H1 (cell line): ENCODE measurements around the gene NHEJ1. TPM values are rescaled to one million over a fixed set of nuclear protein-coding genes. Genes with fewer than 3 reads are reported as not detected.
A peak's percentile ranks its signal among the peaks of the same experiment; 100 is the strongest.

Experiments used
- CTCF ChIA-PET: fragments of 300-600 bp; sonication (Branson Sonifier 250); formaldehyde crosslinking; loops from one replicate; lab custom pipeline; 2021; ENCODE audit not compliant: partially characterized antibody; lab: Charles Lee
- POLR2A ChIA-PET: fragments of 300-600 bp; sonication (Branson Sonifier 250); formaldehyde crosslinking; loops from one replicate; lab custom pipeline; 2021; ENCODE audit warnings: inconsistent platforms; ENCODE audit not compliant: partially characterized antibody; lab: Charles Lee
- DNase-seq, 2 experiments: peaks; one replicate each; pipeline versions ENCODE4 v3.0.0 to v3.0.0-alpha.2; 2010 to 2022; ENCODE audit warnings: low spot score in 2 of 2, low read depth in 1 of 2, mixed read lengths in 1 of 2
- FAIRE-seq: peaks from 2 replicates; lab custom pipeline; 2011; peaks lifted over from hg19 to GRCh38; lab: Jason Lieb, UNC
- H2AFZ ChIP-seq: 2 replicates; pipeline ENCODE4 v1.8.1; 2012; ENCODE audit warnings: low read length, inconsistent platforms
- H2AK5ac ChIP-seq: 2 replicates; pipeline ENCODE4 v1.6.1; 2013; ENCODE audit warnings: low read depth, low read length
- H2BK120ac ChIP-seq: replicated peaks from 2 replicates; pipeline ENCODE3; 2013; ENCODE audit warnings: low read depth, low read length, inconsistent platforms
- H2BK12ac ChIP-seq: 2 replicates; pipeline ENCODE4 v1.6.1; 2013; ENCODE audit warnings: low read depth, low read length
- H2BK15ac ChIP-seq: 2 replicates; pipeline ENCODE4 v1.6.1; 2013; ENCODE audit warnings: low read length
- H2BK20ac ChIP-seq: 2 replicates; pipeline ENCODE4 v1.6.1; 2013; ENCODE audit warnings: low read length
- H2BK5ac ChIP-seq: 2 replicates; pipeline ENCODE4 v1.6.1; 2013; ENCODE audit warnings: low read depth, low read length
- H3K14ac ChIP-seq: 2 replicates; pipeline ENCODE4 v1.6.1; 2013; ENCODE audit warnings: inconsistent platforms; ENCODE audit not compliant: insufficient read length
- H3K18ac ChIP-seq: 2 replicates; pipeline ENCODE4 v1.6.1; 2013; ENCODE audit warnings: low read length; ENCODE audit errors: extremely low read depth
- H3K23ac ChIP-seq: 2 replicates; pipeline ENCODE4 v1.6.1; 2013; ENCODE audit warnings: inconsistent platforms; ENCODE audit not compliant: insufficient read length
- H3K23me2 ChIP-seq: 2 replicates; pipeline ENCODE4 v1.6.1; 2013; ENCODE audit warnings: low read depth, low read length
- H3K27ac ChIP-seq: 2 replicates; pipeline ENCODE4 v1.6.1; 2011; ENCODE audit warnings: low read depth, low read length, inconsistent platforms
- H3K27me3 ChIP-seq, 4 experiments: replicated peaks in 1 of 4; 1 replicate in 1 of 4; 2 replicates in 3 of 4; pipeline versions ENCODE4 v1.6.1 to v1.8.1; 2011 to 2013; ENCODE audit warnings: low read length in 3 of 4, mild to moderate bottlenecking in 3 of 4, inconsistent platforms in 2 of 4, mixed read lengths in 2 of 4, moderate library complexity in 1 of 4; ENCODE audit not compliant: control insufficient read depth in 3 of 4, insufficient read depth in 3 of 4; ENCODE audit errors: extremely low read depth in 1 of 4
- H3K36me3 ChIP-seq, 4 experiments: 2 replicates each; pipeline versions ENCODE4 v1.6.1 to v1.8.1; 2011 to 2013; ENCODE audit warnings: mild to moderate bottlenecking in 4 of 4, low read length in 3 of 4, moderate library complexity in 2 of 4, control low read depth in 1 of 4, inconsistent platforms in 1 of 4; ENCODE audit not compliant: insufficient read depth in 4 of 4, control insufficient read depth in 2 of 4
- H3K4ac ChIP-seq: replicated peaks from 2 replicates; pipeline ENCODE3; 2013; ENCODE audit warnings: low read length, low read depth, mixed read lengths, inconsistent platforms; ENCODE audit not compliant: insufficient read length
- H3K4me1 ChIP-seq, 4 experiments: replicated peaks in 1 of 4; 1 replicate in 1 of 4; 2 replicates in 3 of 4; pipeline versions ENCODE4 v1.6.1 to v1.8.1; 2011 to 2013; ENCODE audit warnings: low read length in 3 of 4, inconsistent platforms in 2 of 4, mixed read lengths in 1 of 4; ENCODE audit not compliant: insufficient read depth in 4 of 4, control insufficient read depth in 3 of 4
- H3K4me2 ChIP-seq, 2 experiments: 2 replicates each; pipeline versions ENCODE4 v1.6.1 to v1.8.1; 2011 to 2013; ENCODE audit warnings: low read depth in 2 of 2, low read length in 2 of 2, control low read depth in 1 of 2, inconsistent platforms in 1 of 2, mild to moderate bottlenecking in 1 of 2; ENCODE audit not compliant: insufficient read depth in 1 of 2
- H3K4me3 ChIP-seq, 4 experiments: fragments of 200-600, 300-600 bp in 1 of 4; sonication (generic), shearing (Covaris generic), sonication (Bioruptor Twin) in 1 of 4; 2 replicates each; pipeline versions ENCODE4 v1.5.1 to v1.8.1; 2011 to 2016; ENCODE audit warnings: low read length in 4 of 4, low read depth in 3 of 4, control low read depth in 2 of 4, inconsistent platforms in 2 of 4, mild to moderate bottlenecking in 2 of 4, mixed read lengths in 1 of 4, moderate library complexity in 1 of 4; ENCODE audit not compliant: insufficient read depth in 2 of 4; ENCODE audit errors: extremely low read depth in 1 of 4
- H3K56ac ChIP-seq: replicated peaks from 2 replicates; pipeline ENCODE3; 2013; ENCODE audit warnings: low read depth, mild to moderate bottlenecking, mixed read lengths, low read length, inconsistent platforms; ENCODE audit not compliant: insufficient read length
- H3K79me1 ChIP-seq: 2 replicates; pipeline ENCODE4 v1.6.1; 2013; ENCODE audit warnings: low read depth, low read length, control low read depth
- H3K79me2 ChIP-seq, 2 experiments: 2 replicates each; pipeline versions ENCODE4 v1.6.1 to v1.8.1; 2012 to 2013; ENCODE audit warnings: low read length in 2 of 2, mild to moderate bottlenecking in 2 of 2, inconsistent platforms in 1 of 2; ENCODE audit not compliant: insufficient read depth in 2 of 2, control insufficient read depth in 1 of 2
- H3K9ac ChIP-seq, 4 experiments: replicated peaks in 1 of 4; 1 replicate in 1 of 4; 2 replicates in 3 of 4; pipeline versions ENCODE4 v1.6.1 to v1.8.1; 2011 to 2013; ENCODE audit warnings: low read depth in 3 of 4, low read length in 3 of 4, control low read depth in 2 of 4, mild to moderate bottlenecking in 2 of 4, moderate library complexity in 2 of 4, inconsistent platforms in 1 of 4; ENCODE audit errors: extremely low read depth in 1 of 4
- H3K9me3 ChIP-seq, 2 experiments: 2 replicates each; pipeline versions ENCODE4 v1.6.1 to v1.8.1; 2012 to 2013; ENCODE audit warnings: mild to moderate bottlenecking in 2 of 2, moderate library complexity in 2 of 2, control low read depth in 1 of 2, inconsistent platforms in 1 of 2, low read depth in 1 of 2, low read length in 1 of 2, mixed read lengths in 1 of 2; ENCODE audit not compliant: insufficient read depth in 2 of 2
- H4K20me1 ChIP-seq, 2 experiments: replicated peaks in 1 of 2; 2 replicates each; pipeline versions ENCODE3 to v1.8.1; 2011 to 2013; ENCODE audit warnings: inconsistent platforms in 2 of 2, low read length in 2 of 2, mild to moderate bottlenecking in 1 of 2; ENCODE audit not compliant: insufficient read depth in 2 of 2, control insufficient read depth in 1 of 2
- H4K5ac ChIP-seq: 2 replicates; pipeline ENCODE4 v1.6.1; 2013; ENCODE audit warnings: low read length, low read depth, mixed read lengths, inconsistent platforms; ENCODE audit not compliant: insufficient read length
- H4K8ac ChIP-seq: 2 replicates; pipeline ENCODE4 v1.8.0; 2013; ENCODE audit warnings: mild to moderate bottlenecking, moderate library complexity, low read length, inconsistent platforms; ENCODE audit not compliant: insufficient read depth; ENCODE audit errors: extremely low read depth
- H4K91ac ChIP-seq: replicated peaks from 2 replicates; pipeline ENCODE3; 2013; ENCODE audit warnings: low read length, mixed read lengths, inconsistent platforms; ENCODE audit not compliant: insufficient read length
- BCL11A ChIP-seq, 2 experiments: IDR thresholded peaks; one replicate each; pipeline ENCODE4 v1.6.1; 2011; ENCODE audit warnings: low read depth in 2 of 2, low read length in 2 of 2, mild to moderate bottlenecking in 2 of 2
- CREB1 ChIP-seq: IDR thresholded peaks from 2 replicates; pipeline ENCODE4 v1.6.1; 2012; ENCODE audit warnings: inconsistent platforms
- EZH2 ChIP-seq: fragments of 200-600 bp; sonication (generic); IDR thresholded peaks from 2 replicates; pipeline ENCODE4 v1.7.1; 2012; ENCODE audit warnings: low read depth, mild to moderate bottlenecking, moderate library complexity, low read length, inconsistent platforms; ENCODE audit not compliant: severe bottlenecking
- KDM1A ChIP-seq: fragments of 200-600, 300-600 bp; sonication (generic); IDR thresholded peaks from 2 replicates; pipeline ENCODE4 v1.7.1; 2016; ENCODE audit warnings: mild to moderate bottlenecking, low read length, borderline replicate concordance
- NRF1 ChIP-seq: IDR thresholded peaks from 2 replicates; pipeline ENCODE4 v1.6.1; 2011; ENCODE audit warnings: mild to moderate bottlenecking, low read depth, low read length, improper control_type of control experiment
- POLR2AphosphoS5 ChIP-seq: IDR thresholded peaks from 2 replicates; pipeline ENCODE4 v1.6.1; 2011; ENCODE audit warnings: low read depth, low read length
- RBBP5 ChIP-seq: IDR thresholded peaks from 2 replicates; pipeline ENCODE4 v1.7.1; 2012; ENCODE audit warnings: low read depth, mild to moderate bottlenecking, inconsistent platforms, low read length, moderate library complexity, borderline replicate concordance
- SIN3A ChIP-seq, 2 experiments: IDR thresholded peaks in 1 of 2; conservative IDR thresholded peaks in 1 of 2; 2 replicates each; pipeline ENCODE4 v1.6.1; 2011 to 2012; ENCODE audit warnings: low read length in 2 of 2, improper control_type of control experiment in 1 of 2, low read depth in 1 of 2, mild to moderate bottlenecking in 1 of 2
- SIX5 ChIP-seq: IDR thresholded peaks from 2 replicates; pipeline ENCODE4 v1.6.1; 2011; ENCODE audit warnings: mild to moderate bottlenecking, low read depth, low read length
- TAF1 ChIP-seq: IDR thresholded peaks from 2 replicates; pipeline ENCODE4 v1.6.1; 2011; ENCODE audit warnings: mild to moderate bottlenecking, low read depth, low read length
- TBP ChIP-seq: IDR thresholded peaks from 2 replicates; pipeline ENCODE4 v1.6.1; 2011; ENCODE audit warnings: low read depth, low read length, improper control_type of control experiment
- WGBS, 2 experiments: shearing (Covaris generic) in 1 of 2; methylation state at CpG; one replicate each; pipeline versions ENCODE4 v1.1.6 to v1.1.7; 2013 to 2015; ENCODE audit warnings: low lambda C conversion rate in 2 of 2, mixed read lengths in 2 of 2, inconsistent platforms in 1 of 2, low coverage in 1 of 2, missing lambda C conversion rate in 1 of 2; ENCODE audit not compliant: insufficient replicate concordance in 2 of 2, insufficient coverage in 1 of 2, insufficient read length in 1 of 2; ENCODE audit errors: extremely low coverage in 1 of 2, missing lambda C conversion rate in 1 of 2; 5-methylcytosine and 5-hydroxymethylcytosine counted together
- polyA plus RNA-seq, 7 experiments: library from polyadenylated mRNA; depleted of rRNA in 3 of 7; stranded (reverse) in 5 of 7; unstranded in 2 of 7; fragments of >200 nt in 5 of 7; fragments of 200-250 nt in 2 of 7; gene quantifications; 1 replicate in 5 of 7; 2 replicates in 1 of 7; 4 replicates in 1 of 7; pipeline versions ENCODE4 v1.2.1 to v1.2.3, GENCODE V29; 2011 to 2013; ENCODE audit warnings: missing spikeins in 2 of 7, mixed read lengths in 2 of 7
- total RNA-seq: library from RNA; stranded (reverse); fragmentation: NEBNext Ultra II Directional; extraction: Animal tissue kit (Norgen Biotek cat#: 25700); gene quantifications from 2 replicates; pipeline ENCODE4 v1.2.1, GENCODE V29; 2021

The NHEJ1 gene
- total and polyA plus RNA-seq, 2 of the 8 experiments (the other 6 are each of a cell fraction or from before 2014, with no cell fraction given) = 22.7 to 24.1 TPM

GRCh38 chr2:219175928-219176817 is 15.6 kb upstream of the NHEJ1 start:
- H2AK5ac ChIP-seq = no peak overlapping the region
- H3K23ac ChIP-seq = no peak overlapping the region
- H3K4me1 ChIP-seq = peaks cover 0 to 13% (median 6%) of the 10 kb centered on the region in 4 experiments; a peak in 6 of 7 replicates
- no peak overlapping the region for H2BK15ac ChIP-seq
- H2BK20ac ChIP-seq = no peak overlapping the region
- peak overlapping the region; percentile 88 for H4K5ac ChIP-seq
- peaks cover 0 to 3% of the 10 kb centered on the region in 2 experiments for H4K20me1 ChIP-seq
- FAIRE-seq = no peak
- no peaks in the 10 kb centered on the region for H3K27me3 ChIP-seq
- peak overlapping the region; percentile 78 to 96 (median 92) for H3K4me3 ChIP-seq
- H4K8ac ChIP-seq = no peak overlapping the region
- peaks cover 6% of the 10 kb centered on the region for H3K79me1 ChIP-seq
- peaks cover 2 to 14% (median 9%) of the 10 kb centered on the region in 4 experiments; a peak in 5 of 8 replicates for H3K36me3 ChIP-seq
- H3K9me3 ChIP-seq = no peaks in the 10 kb centered on the region
- DNase-seq = no peak
- H2BK12ac ChIP-seq = no peak overlapping the region
- H3K79me2 ChIP-seq = peaks cover 0 to 8% of the 10 kb centered on the region in 2 experiments; a peak in 1 of 4 replicates
- H3K4me2 ChIP-seq = peak overlapping the region; percentile 82 to 89
- H3K23me2 ChIP-seq = peaks cover 11% of the 10 kb centered on the region; the same call in 1 of the 2 replicates
- 12% methylated on average over 21 of the region's 45 CpGs; no CpG with 5 or more reads in 1 of the 2 experiments for WGBS, 2 experiments
- ChIA-PET CTCF (interaction anchor here (0.6 to 8.3 kb wide), 21 partner anchors 10 to 480 kb away, joined by 3 to 71 read pairs (median 4); partner anchors contain the start of genes DNAJB2, NHEJ1 and ZFAND2B), POLR2A (interaction anchor here (0.6 to 3.0 kb wide), 14 partner anchors 12 to 119 kb away, joined by 3 to 21 read pairs (median 4); partner anchors contain the start of genes ABCB6, ANKZF1, ATG9A and DNAJB2)
- no peak overlapping the region for H3K27ac ChIP-seq
- no peak overlapping the region for H3K14ac ChIP-seq
- H3K9ac ChIP-seq = peak overlapping the region in 3 of 4 experiments; percentile 22 to 62 (median 23); a peak in 4 of 7 replicates
- H2BK120ac ChIP-seq = no peak overlapping the region
- H4K91ac ChIP-seq = peak overlapping the region; percentile 40
- H3K18ac ChIP-seq = peak overlapping the region; percentile 25
- no peak overlapping the region for H3K4ac ChIP-seq
- no peak overlapping the region for H3K56ac ChIP-seq
- 0 out of 2 replicates have a peak overlapping the region, but pooled peaks have one; percentile 2 for H2AFZ ChIP-seq
- H2BK5ac ChIP-seq = peak overlapping the region; percentile 89; the same call in 1 of the 2 replicates
- TF ChIP-seq SIN3A (conservative IDR thresholded peaks at IDR 0.05 in 1 of 2, IDR thresholded peaks at IDR 0.05 in 1 of 2; ENCODE audit: low read depth in 1 of 2, low read length in 2 of 2) (peak in 1 of 2 experiments; percentile 29; a peak in 1 of 4 replicates), EZH2 (no peak), KDM1A (no peak), SIX5 (no peak), NRF1 (no peak), TAF1 (0 out of 2 replicates have a peak, but pooled peaks have one; percentile 1), CREB1 (no peak), POLR2AphosphoS5 (no peak), TBP (no peak), BCL11A (IDR thresholded peaks at IDR 0.05; ENCODE audit: low read depth in 2 of 2, low read length in 2 of 2) (no peak), RBBP5 (no peak)
